Activated CD4-positive, alpha-beta T cell treated with anti-CD3 and anti-CD28 coated beads for 1 hour (primary cell): Measurements from ENCODE around the gene SLC39A6.
"Not testable (repeated sequence)": the region's sequence is repeated elsewhere in the genome, so short reads cannot be mapped to it uniquely, and the experiment has no call there.

ENCODE experiments used
- DNase-seq: peaks from one replicate; pipeline ENCODE4 v3.0.0-alpha.2; 2020

Gene SLC39A6

GRCh38 chr18:36135264-36135663, 6.1 kb upstream of the SLC39A6 start:
- no peak for DNase-seq

- DNase-seq, result no peak
These were observed 3.6 kb upstream of the SLC39A6 start for GRCh38 chr18:36132756-36133155.

DNA sequence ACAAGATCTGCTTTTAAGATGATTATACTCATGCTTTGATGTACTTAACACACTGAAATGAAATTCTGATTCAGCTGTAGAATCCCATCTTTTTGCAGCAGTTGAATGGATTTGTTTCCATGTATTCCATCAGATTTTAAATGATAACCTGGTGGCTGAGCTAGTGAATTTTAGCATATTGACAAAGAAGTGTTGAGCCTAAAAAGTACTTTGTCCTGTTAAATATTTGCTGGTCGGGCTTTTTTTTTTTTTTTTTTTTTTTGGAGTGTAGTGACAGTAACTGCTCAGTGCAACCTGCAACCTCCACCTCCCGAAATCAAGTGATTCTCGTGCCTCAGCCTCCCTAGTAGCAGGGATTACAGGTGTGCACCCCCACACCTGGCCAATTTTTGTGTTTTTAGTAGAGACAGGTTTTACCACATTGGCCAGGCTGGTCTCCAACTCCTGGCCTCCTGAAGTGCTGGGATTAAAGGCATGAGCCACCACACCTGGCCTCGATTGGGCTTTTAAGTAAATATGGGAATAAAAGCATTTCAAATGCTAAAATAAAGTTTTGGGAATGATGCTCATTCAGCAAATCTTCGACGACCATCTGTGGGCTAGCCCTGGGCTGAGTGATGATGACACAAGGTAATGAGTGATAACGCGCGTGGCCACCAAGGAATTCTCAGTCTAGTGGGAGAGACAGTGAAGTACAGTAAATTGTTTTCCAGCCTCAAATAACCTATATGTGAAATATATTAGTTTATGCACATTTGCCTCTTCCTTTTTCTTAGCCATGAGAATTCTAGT, 2.7 kb upstream of the SLC39A6 start:
- DNase-seq, result no peak

DNA sequence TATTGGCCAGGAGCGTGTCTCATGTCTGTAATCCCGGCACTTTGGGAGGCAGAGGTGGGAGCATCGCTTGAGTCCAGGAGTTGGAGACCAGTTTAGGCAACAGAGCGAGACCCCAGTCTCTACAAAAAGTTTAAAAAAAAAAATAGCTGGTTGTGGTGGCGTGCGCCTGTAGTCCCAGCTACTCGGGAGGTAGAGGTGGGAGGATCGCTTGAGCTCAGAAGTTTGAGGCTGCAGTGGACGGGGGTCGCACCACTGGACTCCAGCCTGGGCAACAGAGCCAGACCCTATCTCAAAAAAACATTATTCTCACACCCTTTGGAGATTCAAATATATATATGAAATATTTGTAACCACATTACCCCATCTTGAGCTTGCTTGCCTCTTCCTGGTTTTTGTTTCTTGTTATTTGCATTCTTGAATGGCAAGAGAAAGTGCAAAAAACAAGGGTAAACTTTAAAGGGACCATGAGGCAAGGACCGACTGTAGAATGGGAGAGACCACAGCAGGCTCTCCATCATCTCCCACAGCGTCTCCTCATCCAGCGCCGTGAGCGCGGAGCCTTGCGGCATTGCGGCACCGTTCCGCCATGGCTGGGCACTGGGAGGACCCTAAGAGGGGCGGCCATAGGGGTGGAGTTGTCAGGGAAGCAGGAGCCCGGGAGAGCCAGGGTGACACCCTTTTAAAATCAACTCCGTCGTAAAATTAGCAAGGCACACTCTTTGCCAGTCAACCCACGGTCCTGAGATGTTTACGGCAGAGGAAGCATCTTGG, 1.9 kb upstream of the SLC39A6 start:
- DNase-seq, result no peak

GRCh38 chr18:36130039-36130831, 1.1 kb upstream of the SLC39A6 start:
- DNase-seq, result no peak

GRCh38 chr18:36128907-36129299, 237 bp downstream of the SLC39A6 start:
- no peak for DNase-seq

GRCh38 chr18:36128530-36128870, 640 bp downstream of the SLC39A6 start:
- DNase-seq, result no peak

DNA sequence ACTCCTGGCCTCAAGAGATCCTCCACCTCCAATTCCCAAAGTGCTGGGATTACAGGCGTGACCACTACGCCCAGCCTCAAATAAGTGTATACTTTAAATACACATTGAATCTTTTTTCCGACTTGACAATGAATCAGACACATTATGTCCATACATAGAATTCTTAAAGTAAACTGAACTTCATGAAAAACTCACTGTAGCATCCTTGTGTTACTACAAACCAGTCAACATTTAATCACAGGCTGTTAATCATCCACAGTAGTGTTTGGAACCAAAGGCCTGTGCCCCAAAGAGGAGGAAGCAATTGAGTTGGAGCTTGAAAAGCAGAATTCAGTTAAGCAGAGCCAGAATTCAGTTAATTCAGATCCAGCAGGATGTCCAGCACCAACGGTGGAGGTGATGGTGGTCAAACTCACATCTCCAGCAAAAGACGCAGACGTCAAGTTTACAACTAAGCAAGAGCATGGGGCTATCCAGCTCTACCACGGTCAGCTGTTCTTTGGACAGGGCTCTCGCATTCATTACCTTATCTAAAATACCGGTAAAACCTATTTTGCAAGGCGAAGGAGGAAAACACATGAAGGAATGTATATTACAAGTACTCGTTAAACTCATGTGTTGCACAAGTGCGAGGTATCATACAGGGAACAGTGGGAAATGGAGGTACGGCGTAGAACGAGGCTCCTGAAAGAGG, 1.2 kb downstream of the SLC39A6 start:
- DNase-seq, result no peak

- no peak for DNase-seq
These were observed 2.5 kb downstream of the SLC39A6 start for GRCh38 chr18:36126668-36127067.

- no peak for DNase-seq
These were observed 4.3 kb downstream of the SLC39A6 start for GRCh38 chr18:36124841-36125240.

- DNase-seq, result no peak
These were observed 8.8 kb downstream of the SLC39A6 start for GRCh38 chr18:36120297-36120696.

DNA sequence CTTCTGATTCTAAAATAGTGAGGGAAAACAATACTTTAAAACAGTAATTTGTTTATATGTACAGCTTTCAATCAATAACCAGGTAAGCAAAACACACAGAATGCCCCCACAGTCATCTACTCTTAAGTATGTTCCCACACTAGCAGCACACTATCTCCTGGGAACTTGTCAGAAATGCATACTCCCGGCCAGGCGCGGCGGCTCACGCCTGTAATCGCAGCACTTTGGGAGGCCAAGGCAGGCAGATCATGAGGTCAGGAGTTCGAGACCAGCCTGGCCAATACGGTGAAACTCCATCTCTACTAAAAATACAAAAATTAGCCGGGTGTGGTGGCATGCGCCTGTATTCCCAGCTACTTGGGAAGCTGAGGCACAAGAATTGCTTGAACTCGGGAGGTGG, 12.4 kb downstream of the SLC39A6 start:
- not testable (repeated sequence) for DNase-seq

DNA sequence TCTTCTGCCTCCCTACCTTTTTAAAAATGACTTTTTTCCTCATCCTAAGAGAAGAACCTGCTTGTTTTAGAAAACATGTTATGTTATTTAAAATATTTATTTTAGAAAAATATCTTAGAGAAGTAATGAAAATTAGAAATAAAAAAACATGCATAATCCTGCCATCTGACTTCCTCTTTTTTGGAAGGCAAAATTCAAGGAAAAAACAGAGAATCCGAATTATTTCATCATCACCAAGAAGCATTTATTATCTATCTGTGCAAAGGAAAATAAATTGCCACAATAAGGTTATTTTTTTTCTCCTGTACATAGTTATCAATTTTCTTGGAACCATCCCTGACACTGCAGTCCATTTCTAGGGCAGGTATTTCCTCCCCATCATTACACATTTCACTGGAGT, 14.4 kb downstream of the SLC39A6 start:
- DNase-seq, result no peak

DNA sequence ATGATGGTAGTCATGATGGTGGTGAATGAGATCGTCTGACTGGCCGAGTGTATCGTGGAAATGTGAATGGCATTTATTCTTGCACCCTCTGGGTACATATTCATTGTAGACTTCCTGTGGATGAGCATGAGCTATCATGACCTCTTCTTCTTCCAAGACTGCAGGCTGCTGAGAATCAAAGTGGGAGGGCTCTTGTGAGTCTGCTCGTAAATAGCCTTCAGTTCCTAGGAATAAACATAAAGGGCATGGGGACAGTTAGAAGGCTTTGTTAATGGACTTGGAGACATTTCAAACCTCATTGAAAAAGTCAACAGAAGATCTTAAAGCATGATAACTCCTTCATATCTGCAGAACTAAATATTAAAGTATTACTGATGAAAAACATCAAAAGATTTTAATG, 14.9 kb downstream of the SLC39A6 start:
- no peak for DNase-seq

GRCh38 chr18:36112302-36112701, 16.8 kb downstream of the SLC39A6 start:
- no peak for DNase-seq

DNA sequence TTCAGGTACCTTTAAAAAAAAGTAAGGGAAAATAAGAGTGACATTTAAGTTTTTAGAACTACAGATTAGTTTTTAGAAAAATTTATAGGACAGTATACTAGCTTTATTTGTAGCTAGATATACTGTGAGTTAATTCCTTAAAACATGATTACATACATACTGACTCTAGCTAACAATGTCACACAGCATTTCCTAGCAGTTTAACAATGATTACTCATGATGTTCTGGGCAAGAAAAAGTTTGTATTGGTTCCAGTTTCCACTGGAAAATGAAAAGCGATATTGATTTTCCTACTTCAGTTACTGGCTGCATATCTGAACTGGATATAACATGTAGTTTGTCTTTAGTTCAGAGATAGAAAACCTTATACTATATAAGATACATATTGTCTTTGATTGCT, 19.4 kb downstream of the SLC39A6 start:
- no peak for DNase-seq

- no peak for DNase-seq
These were observed 20.5 kb downstream of the SLC39A6 start for GRCh38 chr18:36108601-36109000.

DNA sequence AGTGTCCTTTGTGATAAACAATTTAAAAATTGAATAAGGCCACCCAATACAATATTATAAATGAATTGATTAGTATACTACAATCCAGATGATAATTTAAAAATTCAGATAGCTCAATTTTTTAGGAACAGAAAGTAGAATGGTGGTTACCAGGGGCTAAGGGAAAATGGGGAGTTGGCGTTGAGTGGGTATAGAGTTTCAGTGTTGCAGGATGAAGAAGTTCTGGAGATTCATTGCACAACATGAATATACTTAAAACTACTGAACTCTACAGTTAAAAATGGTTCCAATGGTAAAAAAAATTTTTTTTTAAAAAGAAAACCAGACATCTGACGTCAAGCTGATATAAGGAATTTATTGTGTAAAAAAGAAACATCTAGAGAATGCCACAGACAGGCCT, 20.9 kb downstream of the SLC39A6 start:
- DNase-seq, result no peak

GRCh38 chr18:36107477-36107876, 21.7 kb downstream of the SLC39A6 start:
- no peak for DNase-seq

DNA sequence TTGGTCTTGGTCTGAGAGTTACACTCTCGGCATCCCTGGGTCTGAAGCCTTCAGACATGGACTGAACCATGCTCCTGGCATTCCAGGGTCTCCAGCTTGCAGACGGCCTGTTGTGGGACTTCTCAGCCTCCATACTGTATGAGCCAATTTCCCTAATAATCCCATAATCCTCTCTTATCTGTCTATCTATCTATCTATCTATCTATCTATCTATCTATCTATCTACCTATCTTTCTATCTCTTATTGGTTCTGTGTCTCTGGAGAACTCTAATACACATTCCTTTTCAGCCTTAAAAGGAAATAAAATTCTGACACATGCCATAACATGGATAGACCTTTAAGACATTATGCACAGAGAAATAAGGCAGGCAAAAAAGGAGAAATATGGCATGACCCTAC, 24.4 kb downstream of the SLC39A6 start:
- no peak for DNase-seq

- DNase-seq, result no peak
These were observed 27.2 kb downstream of the SLC39A6 start for GRCh38 chr18:36101943-36102342.

DNA sequence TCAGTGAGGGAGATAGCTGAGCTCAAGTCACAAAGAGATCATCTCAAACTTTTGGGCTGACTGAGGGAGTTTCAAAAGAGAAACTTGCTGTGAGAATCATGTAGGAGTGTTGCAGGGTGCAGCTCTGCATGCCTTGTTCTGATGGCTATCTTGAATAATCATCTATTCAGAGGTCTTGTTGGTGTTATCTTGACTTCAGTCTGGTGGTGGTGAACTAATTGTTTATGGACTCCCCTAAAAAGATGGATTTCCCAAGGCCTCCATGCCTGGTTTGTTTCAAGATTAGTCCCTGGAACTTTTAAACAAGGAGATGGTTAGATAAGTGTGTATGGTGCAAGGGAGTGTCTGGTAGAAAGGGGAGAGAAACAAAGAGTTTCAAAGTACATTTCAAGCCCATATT, 29.8 kb downstream of the SLC39A6 start:
- DNase-seq, result no peak

DNA sequence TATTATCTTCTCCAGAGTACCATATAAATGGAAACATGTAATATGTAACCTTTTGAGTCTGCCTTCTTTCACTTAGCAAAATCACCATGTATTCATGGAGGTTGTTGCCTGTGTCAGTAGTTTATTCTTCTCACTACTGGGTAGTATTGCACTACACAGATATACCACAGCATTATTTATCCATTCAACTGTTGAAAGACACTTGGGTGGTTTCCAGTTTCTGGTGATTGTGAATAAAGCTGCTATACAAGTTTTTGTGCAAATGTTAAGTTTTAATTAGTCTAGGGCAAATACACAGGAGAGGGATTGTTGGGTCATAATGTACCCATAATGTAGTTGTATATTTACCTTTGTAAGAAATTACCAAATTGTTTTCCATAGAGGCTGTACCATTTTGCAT, 32.2 kb downstream of the SLC39A6 start:
- DNase-seq, result no peak
